NCI-H2107 treated with DMSO at 0.1 percent for 48 hours (cell line): Measurements from ENCODE around the gene TMPRSS6.

ENCODE experiments used
- DNase-seq: peaks from one replicate; lab custom pipeline; 2025; ENCODE audit not compliant: unreplicated experiment; lab: John Stamatoyannopoulos, UW

Gene TMPRSS6

DNA sequence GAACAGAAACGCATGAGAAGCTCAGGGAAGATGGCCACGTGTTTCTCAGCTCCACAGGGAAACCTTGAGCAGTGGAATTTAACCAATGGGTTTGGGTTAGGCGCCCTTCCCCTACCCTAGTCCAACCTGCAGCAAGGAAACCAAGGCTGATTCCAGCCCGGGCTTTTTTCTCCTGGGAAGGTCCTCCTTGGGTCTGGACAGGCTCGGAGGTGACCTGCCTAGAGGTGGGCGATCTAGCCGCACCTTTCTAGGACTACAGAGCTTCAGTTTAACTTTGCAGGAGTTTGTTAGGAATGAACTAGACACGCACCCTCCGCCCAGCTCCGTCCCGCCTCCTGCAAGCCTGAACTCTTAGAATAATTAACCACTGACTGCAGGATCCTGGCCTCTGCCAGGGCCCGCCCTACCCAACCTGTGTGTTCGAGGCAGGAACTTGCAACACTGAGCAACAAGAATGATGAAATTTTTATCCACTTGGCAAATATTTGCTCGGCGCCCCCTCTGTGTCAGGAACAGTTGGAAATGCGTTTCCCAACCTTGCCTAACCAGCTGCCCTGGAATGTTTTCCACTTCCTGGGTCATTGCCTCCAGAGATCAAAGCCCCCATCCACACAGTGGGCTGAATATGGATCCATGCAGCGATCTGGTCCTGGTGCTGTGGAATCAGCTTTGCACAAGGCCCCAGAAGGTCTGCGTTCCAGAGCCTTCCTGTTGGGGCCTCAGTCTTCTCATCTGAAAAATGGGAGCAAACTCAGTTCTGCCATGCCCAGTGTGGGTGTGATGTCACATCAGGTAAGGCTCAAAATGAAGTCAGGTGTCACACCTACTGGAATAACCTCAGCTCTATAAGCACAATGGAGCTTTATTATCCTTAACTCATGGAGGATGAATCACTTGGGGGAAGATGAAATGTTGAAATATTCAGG lies 76.7 kb downstream of the TMPRSS6 start:
- DNase-seq, result no peak

DNA sequence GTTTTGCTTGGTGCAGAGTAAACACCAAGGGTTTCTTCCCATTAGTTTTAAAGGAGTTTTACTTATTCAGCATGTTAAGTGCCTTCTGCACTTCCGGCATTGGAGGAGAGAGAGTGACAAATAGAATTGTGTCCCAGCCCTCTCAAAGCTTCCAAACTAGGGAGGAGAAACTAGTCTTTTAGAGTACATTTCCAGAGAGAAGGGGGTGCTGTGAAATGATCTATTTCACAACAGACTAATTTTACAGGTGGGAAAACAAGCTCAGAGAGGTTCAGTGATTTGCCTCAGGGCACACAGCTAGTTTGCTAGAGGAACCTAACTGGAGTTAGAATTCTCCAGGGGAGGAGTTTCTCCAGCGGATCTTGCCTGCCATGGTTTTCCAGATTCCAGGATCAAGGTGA lies 77.4 kb downstream of the TMPRSS6 start:
- no peak for DNase-seq

DNA sequence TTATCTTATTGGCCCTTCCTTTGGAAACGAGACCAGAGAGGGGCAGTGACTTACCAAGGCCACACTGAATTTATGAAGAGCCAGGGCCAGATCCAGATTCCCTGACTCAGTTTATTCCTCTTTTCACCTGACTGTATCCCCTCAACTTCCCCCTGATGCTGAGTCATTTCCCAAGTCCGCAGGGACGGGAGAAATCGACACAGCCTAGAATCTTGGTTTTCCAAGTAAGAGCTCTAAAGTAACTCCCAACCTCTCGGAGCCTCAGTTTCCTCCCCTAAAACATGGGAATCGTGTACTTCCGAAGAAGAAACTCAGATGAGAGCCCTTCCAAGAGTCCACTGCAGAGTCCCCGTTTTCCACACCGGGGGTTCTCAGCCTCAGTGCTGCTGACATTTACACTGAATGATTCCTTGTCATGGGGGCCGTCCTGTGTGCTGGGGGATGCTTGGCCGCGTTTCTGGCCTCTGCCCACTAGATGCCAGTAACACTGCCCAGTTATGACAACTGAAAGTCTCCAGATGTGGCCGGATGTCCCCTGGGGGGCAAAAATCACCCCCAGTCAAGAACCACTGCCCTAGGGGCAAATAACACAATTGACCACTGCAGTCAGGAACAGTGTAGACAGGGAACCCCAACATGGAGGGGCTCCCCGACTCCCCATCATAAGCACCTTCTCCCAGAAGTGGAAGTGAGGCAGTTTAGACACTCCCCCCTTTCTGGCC lies 78.8 kb downstream of the TMPRSS6 start:
- DNase-seq, result no peak

DNA sequence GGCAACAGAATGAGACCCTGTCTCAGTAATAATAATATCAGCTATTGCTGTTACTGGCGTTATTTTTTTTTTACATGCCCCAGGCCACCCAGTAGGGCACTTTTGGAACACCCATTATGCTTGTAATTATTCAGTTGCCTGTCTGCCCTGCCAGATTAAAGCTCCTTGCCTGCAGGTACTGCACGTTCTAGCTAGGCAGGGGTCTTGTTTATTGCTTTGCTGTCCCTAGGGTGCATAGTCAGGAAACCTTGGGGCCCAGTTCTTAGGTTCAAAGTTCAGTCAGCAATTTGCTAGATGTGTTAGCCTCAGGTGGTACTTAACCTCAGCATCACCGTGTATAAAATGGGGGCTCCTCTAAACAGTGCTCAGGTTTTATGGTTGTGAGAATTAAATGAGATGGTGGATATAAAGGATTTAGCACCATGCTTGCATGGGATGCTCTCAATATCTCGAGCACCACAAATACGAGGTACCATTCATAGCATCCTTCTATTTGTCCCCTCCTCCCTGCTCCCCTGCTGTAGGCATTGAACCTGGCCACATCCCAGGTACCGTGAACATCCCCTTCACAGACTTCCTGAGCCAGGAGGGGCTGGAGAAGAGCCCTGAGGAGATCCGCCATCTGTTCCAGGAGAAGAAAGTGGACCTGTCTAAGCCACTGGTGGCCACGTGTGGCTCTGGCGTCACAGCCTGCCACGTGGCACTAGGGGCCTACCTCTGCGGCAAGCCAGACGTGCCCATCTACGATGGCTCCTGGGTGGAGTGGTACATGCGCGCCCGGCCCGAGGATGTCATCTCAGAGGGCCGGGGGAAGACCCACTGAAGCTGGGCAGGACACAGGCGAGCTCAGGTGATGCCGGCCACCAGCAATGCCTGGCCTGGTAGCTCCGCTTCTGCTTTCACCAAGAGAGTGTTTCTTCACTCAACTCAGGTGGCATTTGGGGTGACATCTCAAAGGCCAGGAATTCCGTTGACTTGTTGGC lies 80.5 kb downstream of the TMPRSS6 start:
- no peak for DNase-seq

DNA sequence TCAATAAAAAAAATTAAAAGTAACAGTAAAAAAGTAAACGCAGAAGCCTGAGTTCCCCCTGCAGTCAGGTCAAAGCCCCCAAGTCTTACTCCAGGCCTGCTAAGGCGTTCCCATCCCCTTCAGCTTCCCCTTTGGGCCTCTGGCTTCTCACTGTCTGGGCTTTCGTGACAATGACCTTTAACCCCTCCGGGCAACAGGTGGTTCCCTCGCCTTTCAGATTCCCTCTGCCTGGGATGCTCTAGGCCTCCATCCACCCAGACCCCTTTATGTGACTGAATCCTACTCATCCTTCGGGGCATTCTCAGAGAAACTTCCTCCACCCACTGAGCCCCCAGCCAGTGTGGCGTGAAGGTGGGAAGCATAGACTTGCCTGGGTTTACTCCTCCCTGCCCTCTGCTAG lies 82.0 kb downstream of the TMPRSS6 start:
- DNase-seq, result no peak

DNA sequence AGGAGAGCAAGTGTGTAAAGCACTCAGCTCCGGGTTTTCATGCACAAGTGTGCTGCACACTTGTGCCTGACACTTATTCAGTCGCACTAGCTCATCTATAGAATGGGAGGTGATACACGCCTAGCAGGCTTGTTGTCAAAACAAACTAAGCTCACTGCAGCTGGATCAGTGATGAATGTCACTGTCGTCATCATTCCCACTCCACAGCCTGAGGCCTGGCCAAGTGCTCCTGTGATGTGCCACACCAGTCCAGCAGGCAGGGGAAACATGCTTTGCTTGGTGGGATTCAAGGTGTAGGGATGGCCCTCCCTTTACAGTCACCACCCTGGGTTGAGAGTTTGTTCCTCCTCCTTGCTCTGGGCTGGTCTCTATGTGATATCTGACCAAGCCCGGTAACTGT lies 83.2 kb downstream of the TMPRSS6 start:
- no peak for DNase-seq

DNA sequence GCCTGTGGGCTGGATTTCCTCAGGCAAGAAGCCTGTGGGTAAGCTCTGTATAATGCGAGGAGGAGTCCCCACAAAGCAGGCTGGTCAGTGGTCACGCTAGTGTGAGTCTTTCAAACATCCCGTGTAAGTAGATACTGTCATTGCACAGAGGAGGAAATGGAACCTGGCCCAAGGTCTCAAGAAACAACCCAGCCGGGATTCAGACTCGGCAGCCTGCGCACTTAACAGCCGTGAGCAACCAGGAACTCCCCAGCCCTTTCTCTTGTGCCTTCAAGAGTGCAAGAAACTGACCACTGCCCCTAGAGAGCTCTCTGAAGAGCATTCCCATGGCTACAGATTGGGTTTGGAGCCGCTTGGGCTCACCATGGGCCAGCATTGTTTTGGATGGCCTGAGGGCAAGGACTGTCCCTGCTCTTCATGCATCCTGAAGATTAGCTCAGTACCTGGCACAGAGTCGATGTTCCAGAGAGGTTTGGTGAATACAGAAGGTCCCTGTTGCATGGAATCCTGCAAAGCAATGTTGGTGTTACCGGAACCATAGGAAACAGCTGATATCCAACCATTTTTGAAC lies 83.9 kb downstream of the TMPRSS6 start:
- no peak for DNase-seq

DNA sequence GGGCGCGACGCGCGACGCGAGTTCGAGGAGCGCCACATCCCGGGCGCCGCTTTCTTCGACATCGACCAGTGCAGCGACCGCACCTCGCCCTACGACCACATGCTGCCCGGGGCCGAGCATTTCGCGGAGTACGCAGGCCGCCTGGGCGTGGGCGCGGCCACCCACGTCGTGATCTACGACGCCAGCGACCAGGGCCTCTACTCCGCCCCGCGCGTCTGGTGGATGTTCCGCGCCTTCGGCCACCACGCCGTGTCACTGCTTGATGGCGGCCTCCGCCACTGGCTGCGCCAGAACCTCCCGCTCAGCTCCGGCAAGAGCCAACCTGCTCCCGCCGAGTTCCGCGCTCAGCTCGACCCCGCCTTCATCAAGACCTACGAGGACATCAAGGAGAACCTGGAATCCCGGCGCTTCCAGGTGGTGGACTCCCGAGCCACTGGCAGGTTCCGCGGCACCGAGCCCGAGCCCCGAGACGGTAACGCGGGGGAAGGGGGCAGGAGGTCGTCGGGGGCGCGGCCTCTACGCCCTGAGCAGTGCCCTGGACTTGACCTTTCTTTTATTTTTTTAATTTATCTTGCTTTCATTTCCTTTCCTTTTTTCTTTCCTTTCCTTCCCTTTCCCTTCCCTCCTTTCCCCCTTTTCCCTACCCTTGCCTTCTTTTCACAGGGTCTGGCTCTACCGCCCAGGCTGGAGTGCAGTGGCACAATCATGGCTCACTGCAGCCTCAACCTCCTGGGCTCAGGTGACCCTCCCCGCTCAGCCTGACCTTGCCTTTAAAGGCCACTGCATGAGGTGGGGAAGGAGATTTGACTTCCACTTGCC lies 85.0 kb downstream of the TMPRSS6 start:
- DNase-seq, result no peak

DNA sequence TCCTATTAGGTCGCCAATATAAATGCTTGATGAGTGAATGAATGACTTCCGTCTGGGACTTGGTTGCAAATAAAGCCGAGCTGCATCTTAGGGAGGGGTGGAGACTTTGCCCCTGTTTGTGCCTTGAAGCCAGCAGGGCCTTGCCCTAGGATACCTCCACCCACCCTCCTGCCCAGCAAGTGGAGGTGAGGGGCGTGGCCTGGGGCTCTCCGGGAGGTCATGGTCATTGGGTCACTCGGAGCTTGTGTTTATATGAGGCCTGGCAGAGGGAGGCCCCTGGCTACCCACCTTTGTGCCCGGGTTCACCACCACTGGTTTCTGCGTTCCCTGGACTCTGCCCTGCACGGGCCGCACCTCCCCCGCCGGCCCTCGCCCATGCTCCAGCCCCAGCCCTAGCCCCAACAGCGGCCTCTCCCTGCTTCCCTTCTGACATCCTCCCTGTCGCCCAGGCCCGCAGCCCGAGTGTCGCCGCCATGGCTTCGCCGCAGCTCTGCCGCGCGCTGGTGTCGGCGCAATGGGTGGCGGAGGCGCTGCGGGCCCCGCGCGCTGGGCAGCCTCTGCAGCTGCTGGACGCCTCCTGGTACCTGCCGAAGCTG lies 85.7 kb downstream of the TMPRSS6 start:
- no peak for DNase-seq

DNA sequence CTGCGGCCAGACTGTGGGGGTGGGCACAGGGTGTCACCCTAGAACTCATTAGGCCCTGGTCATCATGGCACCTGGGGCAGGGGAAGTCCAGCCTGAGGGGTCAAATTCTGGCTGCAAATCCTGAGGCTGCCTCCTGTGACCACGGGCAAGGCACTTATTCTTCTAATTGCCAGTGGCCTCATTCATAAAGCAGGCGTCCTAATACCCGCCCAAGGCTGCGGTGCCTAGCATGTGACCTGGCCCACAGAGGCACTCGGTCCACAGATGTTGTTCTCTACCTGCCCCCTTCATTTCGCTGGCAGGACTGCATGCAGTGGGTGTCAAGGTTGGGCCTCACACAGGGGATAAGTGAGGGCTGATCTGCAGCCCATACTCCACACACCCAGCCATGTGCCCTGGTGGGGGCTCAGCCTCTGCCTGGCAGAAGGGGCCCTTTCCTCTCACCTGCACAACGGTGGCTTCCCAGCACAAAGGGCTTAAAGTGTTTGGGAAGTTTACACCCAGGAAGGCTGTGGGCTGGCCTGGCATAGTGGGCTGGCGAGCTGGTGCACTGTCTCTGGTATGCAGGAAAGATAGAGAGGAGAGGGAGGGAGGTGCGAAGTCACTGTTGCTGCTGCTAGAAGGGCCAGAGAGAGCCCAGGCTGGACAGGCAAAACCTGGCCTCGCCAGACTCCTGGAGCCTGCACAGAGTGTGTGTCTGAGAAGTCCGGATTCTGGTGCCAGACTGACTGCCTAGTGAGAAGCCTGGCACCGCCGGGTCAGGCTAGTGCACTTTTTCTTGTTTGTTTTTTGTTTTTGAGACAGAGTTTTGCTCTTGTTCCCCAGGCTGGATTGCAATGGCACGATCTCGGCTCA lies 86.8 kb downstream of the TMPRSS6 start:
- no peak for DNase-seq

DNA sequence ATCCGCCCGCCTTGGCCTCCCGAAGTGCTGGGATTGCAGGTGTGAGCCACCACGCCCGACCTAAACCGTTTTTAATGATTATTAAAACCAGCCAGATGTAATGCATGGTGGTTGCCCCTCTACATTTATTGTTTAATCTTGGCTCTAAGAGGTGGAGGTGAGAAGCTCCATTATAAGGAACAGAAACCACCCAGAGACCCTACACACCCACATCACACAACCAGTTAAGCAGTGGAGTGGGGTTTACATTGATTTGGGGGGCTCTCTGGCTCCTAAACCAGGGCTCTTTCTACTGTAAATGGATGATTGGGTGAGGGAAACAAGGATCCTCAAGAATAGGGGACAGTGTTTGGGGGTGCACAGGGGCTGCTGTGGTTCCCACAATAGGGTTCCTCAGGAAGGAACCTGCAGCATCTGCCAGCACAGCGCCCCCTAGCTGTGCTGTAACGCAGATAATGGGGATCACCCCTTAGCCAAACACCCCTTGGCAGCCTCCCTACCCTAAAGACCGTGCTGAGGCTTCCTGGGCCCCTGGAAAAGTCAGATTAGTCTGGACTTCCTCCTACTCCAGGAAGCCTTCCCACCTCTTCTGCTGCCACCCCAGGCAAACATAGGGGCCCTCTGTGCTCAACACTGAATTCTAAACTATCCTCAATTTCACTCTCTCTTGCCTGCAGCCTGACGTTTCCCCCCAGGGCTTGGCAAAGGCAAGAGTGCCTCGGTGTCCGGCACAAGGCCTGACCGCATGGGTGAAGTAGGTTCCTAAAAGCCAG lies 87.6 kb downstream of the TMPRSS6 start:
- no peak for DNase-seq

DNA sequence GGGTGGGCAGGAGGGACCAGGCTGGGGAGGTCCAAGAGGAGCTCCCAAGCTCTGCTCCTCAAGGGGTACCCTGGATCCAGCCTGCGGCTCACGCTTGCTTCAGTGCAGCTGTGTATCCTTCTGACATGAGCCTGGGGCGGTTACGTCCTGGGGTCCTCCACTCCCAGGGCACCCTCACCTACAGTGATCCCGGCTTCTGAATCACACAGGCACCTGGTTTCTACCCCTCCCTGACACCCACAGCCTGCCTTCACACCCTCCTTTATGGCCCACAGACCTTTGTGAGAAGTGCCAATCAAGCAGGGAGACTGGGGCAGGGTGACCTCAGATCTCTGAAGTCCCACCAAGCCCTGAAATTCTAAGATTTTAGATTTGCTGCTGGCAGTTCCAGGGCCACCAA lies 88.5 kb downstream of the TMPRSS6 start:
- DNase-seq, result no peak

DNA sequence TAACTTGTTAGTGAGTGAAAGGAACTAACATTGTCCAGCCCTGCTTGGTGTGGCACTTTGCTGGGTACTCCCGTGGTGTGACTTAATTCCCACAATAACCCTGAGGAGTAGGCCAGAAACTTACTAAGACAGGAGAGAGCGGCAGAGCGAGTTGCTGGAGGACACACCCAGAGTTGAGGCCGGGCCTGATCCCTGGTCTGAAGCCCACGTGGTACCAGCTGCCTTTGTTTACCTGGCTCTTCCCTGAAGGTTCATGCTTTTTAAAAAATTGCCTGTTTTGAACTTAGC lies 89.4 kb downstream of the TMPRSS6 start:
- DNase-seq, result no peak

DNA sequence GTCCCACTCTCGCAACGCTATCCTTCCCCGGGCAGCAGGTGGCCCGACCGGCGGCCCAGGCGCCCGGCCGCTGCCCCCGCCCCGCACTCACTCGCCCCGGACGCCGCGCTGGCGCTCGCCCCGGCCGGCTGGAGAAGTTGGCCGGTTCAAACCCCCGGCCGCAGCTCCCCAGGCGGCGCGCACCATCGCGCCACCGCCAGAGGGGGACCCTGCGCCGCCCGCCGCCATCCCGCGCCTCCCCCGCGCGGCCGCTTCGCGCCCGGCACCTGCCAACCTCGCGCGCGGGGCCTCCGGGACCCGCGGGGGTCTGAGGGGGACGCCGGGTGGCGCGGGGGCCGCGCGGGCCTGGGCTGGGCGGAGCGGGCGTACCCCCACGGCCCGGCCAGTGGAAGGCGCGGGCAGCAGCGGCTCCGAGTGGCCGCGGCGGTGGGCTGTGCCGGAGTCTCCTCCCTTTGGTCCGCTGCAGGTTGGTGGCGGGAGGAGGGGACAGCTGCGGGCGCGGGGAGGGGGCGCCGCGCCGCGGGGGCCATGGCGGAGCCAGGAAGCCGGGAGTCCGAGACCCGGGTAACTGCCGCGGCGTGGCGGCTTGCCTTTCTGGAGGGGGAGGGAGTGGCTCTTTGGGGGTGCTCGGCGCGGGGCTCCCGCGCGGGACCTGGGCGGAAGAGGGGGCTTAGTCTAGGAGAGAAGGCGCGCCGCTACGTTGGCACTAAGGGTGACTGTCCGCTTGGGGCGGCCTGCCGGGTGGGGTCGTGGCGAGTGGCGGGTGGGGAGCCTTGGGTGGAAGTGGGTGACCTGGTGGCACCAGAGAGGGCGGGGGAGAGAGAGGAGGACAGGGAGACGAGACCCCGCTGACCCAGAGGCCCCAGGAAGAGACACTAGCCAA lies 90.0 kb downstream of the TMPRSS6 start, which contains the start of the genes MPST and TST:
TSS of gene MPST (plus strand) at position 434 of the 883 bp plus-strand sequence. CDS start at position 529, 95 bp downstream.
TSS of gene TST (minus strand) at position 139 of the 883 bp plus-strand sequence. CDS start 715 bp downstream, outside the sequence.
- DNase-seq, result no peak

DNA sequence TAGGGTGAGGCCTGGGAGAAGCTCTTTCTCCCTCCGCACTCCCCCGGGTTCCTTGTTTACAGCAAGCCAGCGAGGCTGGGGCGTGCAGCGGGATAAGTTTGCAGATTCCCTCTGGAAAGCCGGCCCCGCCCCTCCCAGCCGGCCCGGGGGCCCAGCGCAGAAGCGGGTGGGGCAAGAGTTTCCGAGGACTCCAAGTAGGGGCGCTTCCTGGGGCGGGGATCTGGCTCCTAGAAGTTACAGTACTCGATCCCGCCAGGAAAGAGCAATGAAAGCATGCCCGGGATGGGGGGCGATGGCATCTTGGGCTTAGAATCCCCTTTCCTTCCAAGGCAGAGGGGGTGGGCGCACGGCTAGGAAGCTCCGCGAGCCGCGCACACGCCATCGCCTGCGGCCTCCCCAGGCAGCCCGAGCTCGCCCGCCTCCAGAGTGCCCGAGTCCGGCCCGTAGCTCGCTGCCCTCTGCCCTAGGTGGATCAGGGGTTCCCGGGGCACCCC lies 90.7 kb downstream of the TMPRSS6 start:
- no peak for DNase-seq

DNA sequence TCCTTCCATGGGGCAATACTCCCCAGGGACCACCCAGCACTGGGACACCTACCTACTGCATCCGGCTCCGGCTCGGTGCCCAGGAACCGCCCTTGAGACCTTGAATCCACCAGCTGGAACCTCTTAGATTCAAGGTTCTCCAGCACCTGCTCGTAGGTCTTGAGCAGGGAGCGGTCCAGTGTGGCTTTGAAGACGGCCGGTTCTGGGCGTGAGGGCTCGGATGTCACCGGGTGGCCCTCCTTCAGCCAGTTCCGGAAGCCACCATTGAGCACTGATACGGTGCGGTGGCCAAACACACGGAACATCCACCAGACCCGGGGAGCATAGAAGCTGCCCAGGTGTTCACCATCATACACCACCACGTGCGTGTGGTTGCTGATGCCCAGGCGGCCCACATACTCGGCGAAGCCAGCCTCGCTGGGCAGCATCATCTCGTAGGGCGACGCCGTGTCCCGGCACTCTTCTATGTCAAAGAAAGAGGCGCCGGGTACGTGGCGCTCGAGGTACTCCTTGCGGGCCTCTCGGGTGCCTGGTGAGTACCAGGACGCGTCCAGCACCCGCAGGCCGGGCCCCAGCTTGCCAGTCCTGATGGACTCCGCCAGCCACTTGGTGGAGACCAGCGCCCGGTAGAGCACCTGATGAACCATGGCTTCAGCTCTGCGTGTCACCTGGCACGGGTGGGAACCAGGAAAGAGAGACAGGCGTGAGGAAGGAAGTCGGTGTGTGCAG lies 91.3 kb downstream of the TMPRSS6 start:
- no peak for DNase-seq
